ENCODE measurements around the gene TENT4A.

Gene TENT4A

DNA sequence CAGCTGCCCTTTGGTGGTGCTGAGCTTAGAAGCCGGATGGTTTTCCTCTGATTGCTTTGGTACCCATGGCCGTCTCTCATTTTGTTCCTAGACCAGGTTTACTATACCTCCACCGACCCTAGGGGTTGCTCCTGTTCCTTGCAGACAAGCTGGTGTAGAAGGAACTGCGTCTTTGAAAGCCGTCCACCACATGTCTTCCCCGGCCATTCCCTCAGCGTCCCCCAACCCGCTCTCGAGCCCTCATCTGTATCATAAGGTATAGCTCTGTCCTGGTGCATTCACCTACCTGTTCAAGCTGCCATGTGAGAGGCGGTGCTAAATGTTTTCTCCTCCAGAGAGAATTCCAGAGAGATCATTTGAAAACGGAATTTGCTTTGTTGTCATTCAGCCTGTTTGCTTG is 39.5 kb downstream of the TENT4A start:
- Histone ChIP-seq H2AFZ (ENCODE audit: low read depth, low read length) (no peak overlapping the region), H3K4me3 (ENCODE audit: low read length) (no peak overlapping the region), H3K9ac (ENCODE audit: low read length) (no peak overlapping the region), H3K4me1 (ENCODE audit: low read length) (no peaks in the 10 kb centered on the region), H3K36me3 (replicated peaks; ENCODE audit: low read depth, low read length) (peaks cover 42% of the 10 kb centered on the region), H3K27me3 (ENCODE audit: low read depth, low read length) (no peaks in the 10 kb centered on the region), H3K9me3 (ENCODE audit: insufficient read depth, low read length) (no peaks in the 10 kb centered on the region), H3K27ac (ENCODE audit: low read length) (no peak overlapping the region), H3K79me2 (ENCODE audit: low read length) (peaks cover 17% of the 10 kb centered on the region; the same call in 1 of the 2 replicates), H4K20me1 (ENCODE audit: insufficient read depth, low read length) (peaks cover 14% of the 10 kb centered on the region; the same call in 1 of the 2 replicates), H3K4me2 (ENCODE audit: low read length) (no peak overlapping the region)
- no peak for TF ChIP-seq EZH2phosphoT487 (IDR thresholded peaks at IDR 0.05; ENCODE audit: low read depth)
- TF ChIP-seq, protein P1, sequence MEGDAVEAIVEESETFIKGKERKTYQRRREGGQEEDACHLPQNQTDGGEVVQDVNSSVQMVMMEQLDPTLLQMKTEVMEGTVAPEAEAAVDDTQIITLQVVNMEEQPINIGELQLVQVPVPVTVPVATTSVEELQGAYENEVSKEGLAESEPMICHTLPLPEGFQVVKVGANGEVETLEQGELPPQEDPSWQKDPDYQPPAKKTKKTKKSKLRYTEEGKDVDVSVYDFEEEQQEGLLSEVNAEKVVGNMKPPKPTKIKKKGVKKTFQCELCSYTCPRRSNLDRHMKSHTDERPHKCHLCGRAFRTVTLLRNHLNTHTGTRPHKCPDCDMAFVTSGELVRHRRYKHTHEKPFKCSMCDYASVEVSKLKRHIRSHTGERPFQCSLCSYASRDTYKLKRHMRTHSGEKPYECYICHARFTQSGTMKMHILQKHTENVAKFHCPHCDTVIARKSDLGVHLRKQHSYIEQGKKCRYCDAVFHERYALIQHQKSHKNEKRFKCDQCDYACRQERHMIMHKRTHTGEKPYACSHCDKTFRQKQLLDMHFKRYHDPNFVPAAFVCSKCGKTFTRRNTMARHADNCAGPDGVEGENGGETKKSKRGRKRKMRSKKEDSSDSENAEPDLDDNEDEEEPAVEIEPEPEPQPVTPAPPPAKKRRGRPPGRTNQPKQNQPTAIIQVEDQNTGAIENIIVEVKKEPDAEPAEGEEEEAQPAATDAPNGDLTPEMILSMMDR (IDR thresholded peaks at IDR 0.05; ENCODE audit: low read depth, low read length): no peak

DNA sequence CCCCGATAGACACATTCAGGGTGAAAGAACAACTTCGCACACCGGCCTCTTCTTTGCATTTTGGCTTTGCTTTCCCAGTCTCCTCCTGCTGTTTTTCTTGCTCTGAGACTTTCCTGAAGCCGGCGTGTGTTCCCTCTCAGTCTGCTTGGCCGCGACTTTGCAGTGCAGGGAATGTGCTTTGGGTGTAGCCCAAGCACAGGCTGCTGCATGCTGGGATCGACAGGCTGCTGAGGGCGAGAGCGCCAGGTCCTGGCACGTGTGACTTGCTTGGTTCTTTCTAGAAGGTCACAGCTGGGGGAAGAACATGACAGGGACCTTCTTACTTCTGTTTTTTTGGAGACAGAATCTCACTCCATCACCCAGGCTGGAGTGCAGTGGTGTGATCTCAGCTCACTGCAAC is 40.6 kb downstream of the TENT4A start:
- TF ChIP-seq, protein P1 (IDR thresholded peaks at IDR 0.05; ENCODE audit: low read depth, low read length): no peak
- TF ChIP-seq EZH2phosphoT487 (IDR thresholded peaks at IDR 0.05; ENCODE audit: low read depth): no peak
- H2AFZ ChIP-seq (ENCODE audit: low read depth, low read length): no peak overlapping the region
- H3K27me3 ChIP-seq (ENCODE audit: low read depth, low read length): no peaks in the 10 kb centered on the region
- peaks cover 34% of the 10 kb centered on the region for H3K36me3 ChIP-seq (replicated peaks; ENCODE audit: low read depth, low read length)
- no peak overlapping the region for H3K4me2 ChIP-seq (ENCODE audit: low read length)
- H3K4me1 ChIP-seq (ENCODE audit: low read length): no peaks in the 10 kb centered on the region
- H3K27ac ChIP-seq (ENCODE audit: low read length): no peak overlapping the region
- H3K4me3 ChIP-seq (ENCODE audit: low read length): no peak overlapping the region
- peaks cover 7% of the 10 kb centered on the region; the same call in 1 of the 2 replicates for H3K79me2 ChIP-seq (ENCODE audit: low read length)
- H3K9ac ChIP-seq (ENCODE audit: low read length): no peak overlapping the region
- no peaks in the 10 kb centered on the region for H3K9me3 ChIP-seq (ENCODE audit: insufficient read depth, low read length)
- peaks cover 5% of the 10 kb centered on the region; the same call in 1 of the 2 replicates for H4K20me1 ChIP-seq (ENCODE audit: insufficient read depth, low read length)

DNA sequence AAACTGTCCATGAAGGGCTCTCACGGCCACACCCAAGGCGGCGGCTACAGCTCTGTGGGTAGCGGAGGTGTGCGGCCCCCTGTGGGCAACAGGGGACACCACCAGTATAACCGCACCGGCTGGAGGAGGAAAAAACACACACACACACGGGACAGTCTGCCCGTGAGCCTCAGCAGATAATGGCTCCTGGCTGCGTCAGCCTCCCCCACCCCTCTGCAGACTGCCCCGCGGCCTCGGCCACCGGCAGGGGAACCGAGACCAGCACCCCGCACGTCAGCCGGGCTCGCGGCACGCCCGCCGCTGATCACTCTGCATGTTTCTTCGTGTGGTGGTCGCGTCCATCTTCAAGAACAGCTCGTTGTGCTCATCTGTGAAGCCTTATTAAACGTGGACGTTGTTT is 41.5 kb downstream of the TENT4A start:
- Histone ChIP-seq H3K4me1 (ENCODE audit: low read length) (no peaks in the 10 kb centered on the region), H4K20me1 (ENCODE audit: insufficient read depth, low read length) (no peaks in the 10 kb centered on the region), H3K9ac (ENCODE audit: low read length) (no peak overlapping the region), H3K27ac (ENCODE audit: low read length) (no peak overlapping the region), H3K4me3 (ENCODE audit: low read length) (no peak overlapping the region), H3K9me3 (ENCODE audit: insufficient read depth, low read length) (no peaks in the 10 kb centered on the region), H3K4me2 (ENCODE audit: low read length) (no peak overlapping the region), H3K27me3 (ENCODE audit: low read depth, low read length) (no peaks in the 10 kb centered on the region), H2AFZ (ENCODE audit: low read depth, low read length) (no peak overlapping the region), H3K36me3 (replicated peaks; ENCODE audit: low read depth, low read length) (peaks cover 34% of the 10 kb centered on the region), H3K79me2 (ENCODE audit: low read length) (no peaks in the 10 kb centered on the region)
- no peak for TF ChIP-seq EZH2phosphoT487 (IDR thresholded peaks at IDR 0.05; ENCODE audit: low read depth)
- TF ChIP-seq, protein P1 (IDR thresholded peaks at IDR 0.05; ENCODE audit: low read depth, low read length): no peak

DNA sequence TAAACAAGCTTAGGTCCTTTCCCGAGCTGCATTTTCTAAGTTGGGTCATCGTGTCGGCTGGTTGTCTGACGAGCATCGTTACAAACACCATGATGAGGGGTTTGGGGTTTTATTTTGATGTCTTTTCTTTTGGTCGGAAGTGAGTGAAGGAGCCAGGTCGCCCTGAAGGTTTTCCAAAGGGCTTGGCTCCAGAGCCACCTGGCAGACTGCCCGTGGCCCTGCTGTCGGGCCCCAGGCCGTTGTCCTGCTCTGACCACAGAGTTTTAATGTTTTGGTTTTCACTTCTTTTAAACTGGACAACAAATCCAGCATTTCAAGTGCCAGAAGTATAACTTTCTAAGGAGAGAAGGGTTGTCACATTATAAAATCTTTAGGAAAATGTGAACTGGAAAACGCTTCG is 42.3 kb downstream of the TENT4A start:
- Histone ChIP-seq H3K27ac (ENCODE audit: low read length) (no peak overlapping the region), H3K27me3 (ENCODE audit: low read depth, low read length) (no peaks in the 10 kb centered on the region), H3K9ac (ENCODE audit: low read length) (no peak overlapping the region), H2AFZ (ENCODE audit: low read depth, low read length) (no peak overlapping the region), H3K4me3 (ENCODE audit: low read length) (no peak overlapping the region), H4K20me1 (ENCODE audit: insufficient read depth, low read length) (no peaks in the 10 kb centered on the region), H3K4me1 (ENCODE audit: low read length) (no peaks in the 10 kb centered on the region), H3K79me2 (ENCODE audit: low read length) (no peaks in the 10 kb centered on the region), H3K9me3 (ENCODE audit: insufficient read depth, low read length) (no peaks in the 10 kb centered on the region), H3K4me2 (ENCODE audit: low read length) (no peak overlapping the region), H3K36me3 (replicated peaks; ENCODE audit: low read depth, low read length) (peaks cover 34% of the 10 kb centered on the region)
- TF ChIP-seq EZH2phosphoT487 (IDR thresholded peaks at IDR 0.05; ENCODE audit: low read depth): no peak
- TF ChIP-seq, protein P1 (IDR thresholded peaks at IDR 0.05; ENCODE audit: low read depth, low read length): no peak
